Left forelimb (tissue), 1 donor: ENCODE results near the gene EI24.
"Not testable (repeated sequence)": the region's sequence is repeated elsewhere in the genome, so short reads cannot be mapped to it uniquely, and the experiment has no call there.

ENCODE experiments used
- DNase-seq: peaks from one replicate; pipeline ENCODE4 v3.0.0-alpha.2; 2018; ENCODE audit warnings: low spot score

Gene EI24

GRCh38 chr11:125568970-125569914, at the start of gene EI24:
Gene EI24, plus strand, starts transcription at chr11:125569477. Its CDS starts 3,051 bp downstream, at chr11:125572528.
- peak; percentile 93 for DNase-seq

- DNase-seq, result no peak
Measured at GRCh38 chr11:125519860-125520834, 49.1 kb upstream of the EI24 start.

GRCh38 chr11:125525303-125525702, 44.0 kb upstream of the EI24 start:
- DNase-seq, result no peak

GRCh38 chr11:125532668-125533067, 36.6 kb upstream of the EI24 start:
- DNase-seq, result no peak

- no peak for DNase-seq
Measured at GRCh38 chr11:125535585-125535984, 33.7 kb upstream of the EI24 start.

- DNase-seq, result not testable (repeated sequence)
Measured at GRCh38 chr11:125536834-125537233, 32.4 kb upstream of the EI24 start.

- DNase-seq, result no peak
Measured at GRCh38 chr11:125542709-125543108, 26.6 kb upstream of the EI24 start.

GRCh38 chr11:125550780-125551179, 18.5 kb upstream of the EI24 start:
- DNase-seq, result no peak

GRCh38 chr11:125551835-125552342, 17.4 kb upstream of the EI24 start:
- DNase-seq, result no peak

- no peak for DNase-seq
Measured at GRCh38 chr11:125552927-125553326, 16.4 kb upstream of the EI24 start.

- DNase-seq, result no peak
Measured at GRCh38 chr11:125553357-125553756, 15.9 kb upstream of the EI24 start.

- DNase-seq, result no peak
Measured at GRCh38 chr11:125554038-125554437, 15.2 kb upstream of the EI24 start.

- no peak for DNase-seq
Measured at GRCh38 chr11:125559888-125560287, 9.4 kb upstream of the EI24 start.

GRCh38 chr11:125561924-125562323, 7.4 kb upstream of the EI24 start:
- DNase-seq, result no peak

- DNase-seq, result no peak
Measured at GRCh38 chr11:125562430-125562829, 6.8 kb upstream of the EI24 start.

GRCh38 chr11:125564357-125564756, 4.9 kb upstream of the EI24 start:
- no peak for DNase-seq

GRCh38 chr11:125566235-125566634, 3.0 kb upstream of the EI24 start:
- no peak for DNase-seq

- DNase-seq, result no peak
Measured at GRCh38 chr11:125569915-125570621, 791 bp downstream of the EI24 start.

- DNase-seq, result no peak
Measured at GRCh38 chr11:125570952-125571351, 1.7 kb downstream of the EI24 start.

GRCh38 chr11:125572916-125573315, 3.6 kb downstream of the EI24 start:
- DNase-seq, result no peak

GRCh38 chr11:125577181-125577580, 7.9 kb downstream of the EI24 start:
- DNase-seq, result not testable (repeated sequence)

- DNase-seq, result no peak
Measured at GRCh38 chr11:125578783-125579182, 9.5 kb downstream of the EI24 start.
